IMR-90 (cell line): ENCODE results near the gene MKNK2. TPM values are rescaled to one million over a fixed set of nuclear protein-coding genes. Genes with fewer than 3 reads are reported as not detected.

ENCODE experiments used
- ATAC-seq: fragments of 200-7000 bp; cut with Tn5 transposase; 2 replicates; pipeline ENCODE4 v1.9.1; 2020; ENCODE audit warnings: low read depth, mild to moderate bottlenecking, moderate library complexity
- BruUV-seq: library from RNA; stranded (reverse); fragments of 400-500 nt; replicated peaks from 2 replicates; lab custom pipeline; 2021; lab: Mats Ljungman, UMichigan
- CTCF ChIA-PET: fragments of 300-600 bp; formaldehyde crosslinking; extraction: SDS; loops from one replicate; lab custom pipeline; 2021; ENCODE audit warnings: antibody characterized with exemption; lab: Yijun Ruan, JAX
- POLR2A ChIA-PET: fragments of 300-600 bp; sonication (Branson Sonifier 250); formaldehyde crosslinking; loops from one replicate; lab custom pipeline; 2022; ENCODE audit warnings: antibody characterized with exemption; ENCODE audit not compliant: unreplicated experiment; lab: Charles Lee
- DNase-seq: peaks from one replicate; pipeline ENCODE4 v3.0.0; 2013
- H2AFZ ChIP-seq: replicated peaks from 2 replicates; pipeline ENCODE3; 2013; ENCODE audit warnings: low read length, mild to moderate bottlenecking; ENCODE audit not compliant: poor library complexity
- H2AK5ac ChIP-seq: 2 replicates; pipeline ENCODE4 v1.6.1; 2013; ENCODE audit warnings: low read depth, low read length, inconsistent platforms
- H2AK9ac ChIP-seq: replicated peaks from 2 replicates; pipeline ENCODE3; 2013; ENCODE audit warnings: mild to moderate bottlenecking, low read depth, low read length, moderate library complexity; ENCODE audit not compliant: poor library complexity
- H2BK120ac ChIP-seq: 2 replicates; pipeline ENCODE4 v1.6.1; 2013; ENCODE audit warnings: low read depth, low read length, inconsistent platforms
- H2BK15ac ChIP-seq: 3 replicates; pipeline ENCODE4 v1.6.1; 2013; ENCODE audit warnings: low read depth, low read length, inconsistent platforms
- H2BK20ac ChIP-seq: 2 replicates; pipeline ENCODE4 v1.6.1; 2013; ENCODE audit warnings: low read depth, mild to moderate bottlenecking, inconsistent platforms, low read length, moderate library complexity
- H2BK5ac ChIP-seq: 2 replicates; pipeline ENCODE4 v1.6.1; 2013; ENCODE audit warnings: mild to moderate bottlenecking, low read depth, low read length, inconsistent platforms; ENCODE audit not compliant: poor library complexity, severe bottlenecking
- H3K14ac ChIP-seq: replicated peaks from 2 replicates; pipeline ENCODE4 v1.6.1; 2013; ENCODE audit warnings: low read depth, low read length, inconsistent platforms
- H3K18ac ChIP-seq: 2 replicates; pipeline ENCODE4 v1.6.1; 2013; ENCODE audit warnings: low read depth, low read length, control low read depth
- H3K23ac ChIP-seq: 2 replicates; pipeline ENCODE4 v1.6.1; 2013; ENCODE audit warnings: low read depth, low read length, inconsistent platforms
- H3K27ac ChIP-seq: 2 replicates; pipeline ENCODE4 v1.5.1; 2013; ENCODE audit warnings: mild to moderate bottlenecking, control low read depth, low read length; ENCODE audit not compliant: insufficient read depth
- H3K27me3 ChIP-seq: 2 replicates; pipeline ENCODE4 v1.6.1; 2013; ENCODE audit warnings: low read length; ENCODE audit not compliant: control insufficient read depth, insufficient read depth
- H3K36me3 ChIP-seq: 2 replicates; pipeline ENCODE4 v1.6.1; 2013; ENCODE audit warnings: low read length, mixed read lengths; ENCODE audit not compliant: control insufficient read depth, insufficient read depth
- H3K4ac ChIP-seq: 2 replicates; pipeline ENCODE4 v1.6.1; 2013; ENCODE audit warnings: low read depth, low read length, inconsistent platforms
- H3K4me1 ChIP-seq: 2 replicates; pipeline ENCODE4 v1.6.1; 2013; ENCODE audit warnings: low read length, mixed read lengths; ENCODE audit not compliant: control insufficient read depth, insufficient read depth
- H3K4me2 ChIP-seq: 2 replicates; pipeline ENCODE4 v1.6.1; 2013; ENCODE audit warnings: low read depth, mild to moderate bottlenecking, control low read depth, low read length, moderate library complexity
- H3K4me3 ChIP-seq: 2 replicates; pipeline ENCODE4 v1.5.1; 2013; ENCODE audit warnings: low read depth, mild to moderate bottlenecking, control low read depth, low read length, moderate library complexity; ENCODE audit not compliant: insufficient read depth
- H3K56ac ChIP-seq: 2 replicates; pipeline ENCODE4 v1.6.1; 2013; ENCODE audit warnings: low read length, inconsistent platforms; ENCODE audit not compliant: insufficient read depth; ENCODE audit errors: extremely low read depth
- H3K79me1 ChIP-seq, 2 experiments: 2 replicates each; pipeline ENCODE4 v1.6.1; 2013; ENCODE audit warnings: low read length in 2 of 2, inconsistent platforms in 1 of 2, low read depth in 1 of 2
- H3K9ac ChIP-seq: 2 replicates; pipeline ENCODE4 v1.6.1; 2013; ENCODE audit warnings: low read depth, low read length, control low read depth
- H3K9me1 ChIP-seq: 2 replicates; pipeline ENCODE4 v1.6.1; 2013; ENCODE audit warnings: low read length, inconsistent platforms; ENCODE audit not compliant: insufficient read depth
- H3K9me3 ChIP-seq: 2 replicates; pipeline ENCODE4 v1.6.1; 2013; ENCODE audit warnings: low read length; ENCODE audit not compliant: control insufficient read depth, insufficient read depth
- H4K20me1 ChIP-seq: 2 replicates; pipeline ENCODE4 v1.6.1; 2013; ENCODE audit warnings: low read length, inconsistent platforms; ENCODE audit not compliant: insufficient read depth
- H4K5ac ChIP-seq: 2 replicates; pipeline ENCODE4 v1.6.1; 2013; ENCODE audit warnings: mild to moderate bottlenecking, low read depth, low read length, control low read depth
- H4K8ac ChIP-seq, 2 experiments: 2 replicates each; pipeline ENCODE4 v1.6.1; 2013; ENCODE audit warnings: low read depth in 2 of 2, low read length in 2 of 2, control low read depth in 1 of 2, inconsistent platforms in 1 of 2
- H4K91ac ChIP-seq: 2 replicates; pipeline ENCODE4 v1.6.1; 2013; ENCODE audit warnings: low read depth, low read length, inconsistent platforms; ENCODE audit not compliant: insufficient read depth
- BHLHE40 ChIP-seq: fragments of 150-350 bp; IDR thresholded peaks from 2 replicates; pipeline ENCODE4 v1.6.1; 2016; ENCODE audit warnings: mild to moderate bottlenecking, low read depth, low read length
- MAZ ChIP-seq: IDR thresholded peaks from 2 replicates; pipeline ENCODE4 v1.6.1; 2012; ENCODE audit warnings: low read depth, mild to moderate bottlenecking, low read length, improper control_type of control experiment, moderate library complexity, borderline replicate concordance
- MXI1 ChIP-seq: IDR thresholded peaks from 2 replicates; pipeline ENCODE4 v1.6.1; 2012; ENCODE audit warnings: low read depth, mild to moderate bottlenecking, low read length, moderate library complexity, borderline replicate concordance
- POLR2A ChIP-seq: IDR thresholded peaks from 2 replicates; pipeline ENCODE4 v1.6.1; 2012; ENCODE audit warnings: mild to moderate bottlenecking, low read depth, low read length
- WGBS, 2 experiments: methylation state at CpG; one replicate each; pipeline versions ENCODE4 v1.1.5 to v1.1.7; 2013; ENCODE audit warnings: missing lambda C conversion rate in 2 of 2; ENCODE audit not compliant: insufficient read length in 1 of 2; ENCODE audit errors: extremely low coverage in 2 of 2; 5-methylcytosine and 5-hydroxymethylcytosine counted together
- dilution Hi-C: fragments of 300-500 bp; cut with HindIII; formaldehyde crosslinking; loops from one replicate; pipeline ENCODE4 v1.14.3; 2018; ENCODE audit warnings: low sequenced_read_pairs; ENCODE audit not compliant: unreplicated experiment
- in situ Hi-C: fragments of 300-500 bp; cut with MboI; formaldehyde crosslinking; loops from 3 replicates; pipeline ENCODE4 v1.14.3; 2019; ENCODE audit warnings: low sequenced_read_pairs, inconsistent platforms, mixed read lengths
- intact Hi-C: fragments of 100-400 bp; cut with micrococcal nuclease; formaldehyde crosslinking; loops from 2 replicates; pipeline ENCODE4 v1.10.0; 2022
- polyA plus RNA-seq, 3 experiments: library from polyadenylated mRNA; depleted of rRNA; stranded (reverse); fragments of >200 nt; gene quantifications; 2 replicates each; pipeline ENCODE4 v1.2.3, GENCODE V29; 2012; ENCODE audit warnings: low replicate concordance in 1 of 3
- total RNA-seq: library from RNA; depleted of rRNA; stranded (reverse); fragments of >200 nt; gene quantifications from 2 replicates; pipeline ENCODE4 v1.2.3, GENCODE V29; 2012

The MKNK2 gene
- total and polyA plus RNA-seq, 2 of the 4 experiments (the other 2 are of a cell fraction): 21.9 to 31.8 TPM

DNA sequence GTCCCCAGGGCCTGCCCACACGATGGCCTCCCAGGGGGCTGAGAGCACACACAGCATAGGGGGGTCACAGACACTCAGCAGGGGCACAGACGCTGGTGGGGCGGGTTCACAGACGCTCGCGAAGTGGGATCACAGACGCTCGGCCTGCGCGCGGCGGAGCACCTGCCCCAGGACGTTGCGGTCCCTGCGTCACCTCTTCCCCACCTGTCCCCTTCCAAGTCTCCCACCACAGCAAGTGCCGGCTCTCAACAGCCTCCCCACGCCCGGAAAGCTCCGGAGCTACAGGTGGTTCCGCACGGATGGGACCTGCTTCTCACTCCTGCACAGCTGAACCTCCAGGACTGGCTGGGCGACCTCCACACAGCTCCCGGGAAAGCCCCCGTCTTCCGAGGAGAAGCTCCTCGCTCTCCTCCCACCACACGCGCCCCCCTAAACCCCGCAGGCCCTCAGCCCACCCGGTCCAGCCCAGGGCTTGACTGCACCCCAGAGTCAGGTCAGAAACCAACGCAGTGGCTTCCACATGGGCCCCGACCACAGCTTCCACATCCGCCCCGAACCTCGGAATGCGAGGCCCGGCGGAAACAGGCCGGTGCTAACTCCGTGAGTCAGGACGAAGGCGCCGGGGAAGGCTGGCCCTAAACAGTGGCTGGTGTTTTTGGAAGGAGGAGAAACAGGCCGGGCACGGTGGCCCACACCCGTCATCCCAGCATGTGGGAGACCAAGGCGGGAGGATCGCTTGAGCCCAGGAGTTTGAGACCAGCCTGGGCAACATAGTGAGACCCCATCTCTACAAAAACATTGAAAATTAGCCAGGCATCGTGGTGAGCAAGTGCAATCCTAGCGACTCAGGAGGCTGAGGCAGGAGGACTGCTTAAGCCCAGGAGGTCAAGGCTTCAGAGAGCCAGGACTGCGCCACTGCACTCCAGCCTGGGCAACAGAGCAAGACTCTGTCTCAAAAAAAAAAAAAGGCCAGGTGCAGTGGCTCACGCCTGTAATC is 52.0 kb downstream of the MKNK2 start:
- ATAC-seq: no peak
- Histone ChIP-seq H3K18ac (no peak overlapping the region), H3K4me2 (no peak overlapping the region), H4K8ac (no peak overlapping the region), H4K91ac (no peak overlapping the region), H2BK15ac (no peak overlapping the region), H3K9ac (no peak overlapping the region), H3K79me1 (peaks cover 9 to 34% of the 10 kb centered on the region in 2 experiments; a peak in 3 of 4 replicates), H3K36me3 (peaks cover 42% of the 10 kb centered on the region), H3K4ac (no peak overlapping the region), H3K9me1 (no peaks in the 10 kb centered on the region; the same call in 1 of the 2 replicates), H4K20me1 (peaks cover 10% of the 10 kb centered on the region), H3K4me1 (no peaks in the 10 kb centered on the region), H2BK20ac (no peak overlapping the region), H3K4me3 (no peak overlapping the region), H4K5ac (no peak overlapping the region), H3K9me3 (no peaks in the 10 kb centered on the region), H2AK5ac (no peak overlapping the region), H3K23ac (no peak overlapping the region), H3K27me3 (no peaks in the 10 kb centered on the region), H2AFZ (no peak overlapping the region), H2AK9ac (no peak overlapping the region), H2BK5ac (no peak overlapping the region), H2BK120ac (no peak overlapping the region), H3K14ac (no peak overlapping the region), H3K56ac (no peak overlapping the region), H3K27ac (no peak overlapping the region)
- DNase-seq: no peak
- dilution Hi-C loops: no loop called here
- POLR2A ChIA-PET: no interaction called here
- WGBS, 2 experiments: 94% methylated on average over 28 of the region's 52 CpGs; no CpG with 5 or more reads in 1 of the 2 experiments
- no peak for TF ChIP-seq MAZ
- TF ChIP-seq POLR2A: no peak
- TF ChIP-seq MXI1: no peak
- TF ChIP-seq BHLHE40: no peak
- intact Hi-C loops: no loop called here
- BruUV-seq: no TSS peak
- CTCF ChIA-PET: no interaction called here
- in situ Hi-C loops: no loop called here
